NCI-H2227 (cell line): Measurements from ENCODE around the gene MARCHF2.
"Not testable (repeated sequence)": the region's sequence is repeated elsewhere in the genome, so short reads cannot be mapped to it uniquely, and the experiment has no call there.

Source experiments
- DNase-seq: peaks from one replicate; lab custom pipeline; 2025; ENCODE audit not compliant: unreplicated experiment; lab: John Stamatoyannopoulos, UW

MARCHF2 gene

GRCh38 chr19:8412783-8413628, at the start of gene MARCHF2:
Gene MARCHF2, plus strand, starts transcription at chr19:8413305. Its CDS starts 8,536 bp downstream, at chr19:8421841.
- DNase-seq = peak; percentile 96

GRCh38 chr19:8363803-8364771, 49.0 kb upstream of the MARCHF2 start, which contains the start of gene ANGPTL4:
Gene ANGPTL4, plus strand, starts transcription at chr19:8364155. Its CDS starts 167 bp downstream, at chr19:8364322.
- peak; percentile 70 for DNase-seq

GRCh38 chr19:8366121-8366581, 47.0 kb upstream of the MARCHF2 start:
- DNase-seq = no peak

- no peak for DNase-seq
Measured at GRCh38 chr19:8366961-8367326, 46.2 kb upstream of the MARCHF2 start.

GRCh38 chr19:8367327-8368001, 45.6 kb upstream of the MARCHF2 start:
- peak; percentile 52 for DNase-seq

- DNase-seq = no peak
Measured at GRCh38 chr19:8370176-8371010, 42.7 kb upstream of the MARCHF2 start.

- DNase-seq = no peak
Measured at GRCh38 chr19:8371011-8371804, 41.9 kb upstream of the MARCHF2 start.

- DNase-seq = no peak
Measured at GRCh38 chr19:8373867-8374813, 39.0 kb upstream of the MARCHF2 start.

- DNase-seq = not testable (repeated sequence)
Measured at GRCh38 chr19:8375766-8376165, 37.3 kb upstream of the MARCHF2 start.

GRCh38 chr19:8376373-8376974, 36.6 kb upstream of the MARCHF2 start:
- not testable (repeated sequence) for DNase-seq

GRCh38 chr19:8377598-8377997, 35.5 kb upstream of the MARCHF2 start:
- no peak for DNase-seq

- DNase-seq = not testable (repeated sequence)
Measured at GRCh38 chr19:8379156-8379891, 33.8 kb upstream of the MARCHF2 start.

- not testable (repeated sequence) for DNase-seq
Measured at GRCh38 chr19:8384569-8384968, 28.5 kb upstream of the MARCHF2 start.

GRCh38 chr19:8385103-8385502, 28.0 kb upstream of the MARCHF2 start:
- not testable (repeated sequence) for DNase-seq

- DNase-seq = not testable (repeated sequence)
Measured at GRCh38 chr19:8385566-8385965, 27.5 kb upstream of the MARCHF2 start.

- not testable (repeated sequence) for DNase-seq
Measured at GRCh38 chr19:8386419-8386818, 26.7 kb upstream of the MARCHF2 start.

GRCh38 chr19:8386990-8387389, 26.1 kb upstream of the MARCHF2 start:
- no peak for DNase-seq
